LNCAP (cell line): ENCODE data around the gene METTL14.

Experiments
- TF ChIP-seq, protein P1 (sequence below): fragments of 450-650 bp; IDR thresholded peaks from 2 replicates; pipeline ENCODE4 v1.5.1; 2017; ENCODE audit warnings: mild to moderate bottlenecking

The METTL14 gene

DNA sequence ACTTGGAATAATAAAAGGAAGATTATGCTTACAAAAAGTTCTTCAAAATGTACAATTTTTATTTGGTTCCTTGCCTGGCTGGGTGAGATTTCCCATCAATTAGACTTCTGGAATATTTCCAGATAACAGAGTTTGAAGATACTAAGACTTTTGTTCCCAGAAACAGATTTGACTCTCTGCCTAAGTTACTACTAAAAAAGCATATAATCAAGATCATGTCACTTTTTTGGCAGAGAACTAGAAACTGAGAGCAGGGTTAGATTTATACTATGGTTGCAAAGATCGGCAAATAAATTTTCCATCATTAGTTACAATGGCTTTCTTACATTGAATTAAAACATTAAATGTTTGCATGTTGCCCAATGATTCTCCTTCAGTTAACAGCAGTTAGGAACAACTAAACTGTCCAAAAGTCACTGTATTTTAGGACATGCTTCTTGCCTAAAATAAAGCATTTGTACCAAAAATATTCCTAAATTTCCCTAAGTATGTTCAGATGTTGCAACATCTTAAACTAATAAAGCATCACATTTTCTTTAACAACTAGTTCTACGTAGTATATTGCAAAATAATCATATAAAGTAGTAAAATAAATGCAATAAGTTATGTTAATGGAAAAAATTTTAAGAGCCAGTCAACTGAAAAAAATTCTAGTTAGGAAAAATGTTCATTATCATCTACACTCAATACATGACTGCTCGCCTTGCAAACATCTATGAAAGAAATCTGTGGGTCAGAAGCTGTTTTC, 77.7 kb downstream of the METTL14 start:
- TF ChIP-seq, protein P1, sequence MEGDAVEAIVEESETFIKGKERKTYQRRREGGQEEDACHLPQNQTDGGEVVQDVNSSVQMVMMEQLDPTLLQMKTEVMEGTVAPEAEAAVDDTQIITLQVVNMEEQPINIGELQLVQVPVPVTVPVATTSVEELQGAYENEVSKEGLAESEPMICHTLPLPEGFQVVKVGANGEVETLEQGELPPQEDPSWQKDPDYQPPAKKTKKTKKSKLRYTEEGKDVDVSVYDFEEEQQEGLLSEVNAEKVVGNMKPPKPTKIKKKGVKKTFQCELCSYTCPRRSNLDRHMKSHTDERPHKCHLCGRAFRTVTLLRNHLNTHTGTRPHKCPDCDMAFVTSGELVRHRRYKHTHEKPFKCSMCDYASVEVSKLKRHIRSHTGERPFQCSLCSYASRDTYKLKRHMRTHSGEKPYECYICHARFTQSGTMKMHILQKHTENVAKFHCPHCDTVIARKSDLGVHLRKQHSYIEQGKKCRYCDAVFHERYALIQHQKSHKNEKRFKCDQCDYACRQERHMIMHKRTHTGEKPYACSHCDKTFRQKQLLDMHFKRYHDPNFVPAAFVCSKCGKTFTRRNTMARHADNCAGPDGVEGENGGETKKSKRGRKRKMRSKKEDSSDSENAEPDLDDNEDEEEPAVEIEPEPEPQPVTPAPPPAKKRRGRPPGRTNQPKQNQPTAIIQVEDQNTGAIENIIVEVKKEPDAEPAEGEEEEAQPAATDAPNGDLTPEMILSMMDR = no peak
